Measurements from ENCODE around the gene ZNF436. TPM values are rescaled to one million over a fixed set of nuclear protein-coding genes. Genes with fewer than 3 reads are reported as not detected.
"Not testable (repeated sequence)": the region's sequence is repeated elsewhere in the genome, so short reads cannot be mapped to it uniquely, and the experiment has no call there.

The ZNF436 gene
- polyA plus RNA-seq, 3 donors: 31.8 to 33.6 (median 33.1) TPM

DNA sequence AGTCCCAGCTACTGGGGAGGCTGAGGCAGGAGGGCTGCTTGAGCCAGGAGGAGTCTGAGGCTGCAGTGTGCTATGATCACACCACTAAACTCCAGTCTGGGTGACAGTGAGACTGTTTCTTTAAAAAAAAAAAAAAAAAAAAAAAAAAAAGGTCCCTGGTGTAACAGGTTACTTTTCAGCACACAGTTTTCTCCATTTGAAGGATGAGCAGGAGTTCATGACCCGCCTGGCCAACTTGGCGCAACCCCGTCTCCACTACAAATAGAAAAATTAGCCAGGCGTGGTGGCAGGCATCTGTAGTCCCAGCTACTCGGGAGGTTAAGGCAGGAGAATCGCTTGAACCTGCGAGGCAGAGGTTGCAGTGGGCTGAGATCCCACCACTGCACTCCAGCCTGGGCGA is 37.9 kb downstream of the ZNF436 start:
- no peak for DNase-seq

DNA sequence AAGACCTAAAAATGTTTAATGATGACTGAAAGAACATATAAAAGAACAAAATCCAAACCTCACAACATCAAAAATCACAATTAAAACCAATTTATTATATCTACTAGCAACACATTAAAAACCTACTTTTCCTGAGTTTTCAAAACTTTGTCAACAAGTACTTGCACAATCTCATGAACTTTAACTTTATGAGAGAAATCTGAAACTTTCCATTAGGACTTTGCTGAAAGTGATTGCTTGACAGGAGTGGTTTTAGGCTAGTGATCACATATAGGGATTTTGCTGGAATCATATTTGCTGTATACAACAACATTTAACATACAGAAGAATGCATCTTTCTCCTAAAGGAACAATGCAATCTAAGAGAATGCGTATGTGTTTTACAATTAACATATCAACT is 38.8 kb downstream of the ZNF436 start:
- no peak for DNase-seq

DNA sequence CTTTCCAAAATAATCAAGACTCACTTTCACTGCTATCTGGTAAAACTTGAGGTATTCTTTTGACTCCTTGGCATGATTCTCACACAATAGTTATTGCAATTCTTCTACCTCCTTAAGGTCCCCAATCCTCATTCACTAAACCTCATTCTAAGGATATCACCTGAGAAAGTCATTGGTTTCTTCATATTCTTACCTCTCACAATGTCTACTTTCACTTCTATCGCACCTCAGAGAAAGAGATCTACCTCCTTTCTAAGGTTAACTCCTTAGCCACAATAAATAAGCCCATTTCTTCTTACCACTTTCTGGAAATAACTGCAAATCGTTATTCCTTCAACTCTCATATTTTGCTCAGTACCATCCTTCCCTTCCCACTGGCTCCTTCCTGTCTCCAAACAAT is 44.2 kb downstream of the ZNF436 start:
- no peak for DNase-seq

DNA sequence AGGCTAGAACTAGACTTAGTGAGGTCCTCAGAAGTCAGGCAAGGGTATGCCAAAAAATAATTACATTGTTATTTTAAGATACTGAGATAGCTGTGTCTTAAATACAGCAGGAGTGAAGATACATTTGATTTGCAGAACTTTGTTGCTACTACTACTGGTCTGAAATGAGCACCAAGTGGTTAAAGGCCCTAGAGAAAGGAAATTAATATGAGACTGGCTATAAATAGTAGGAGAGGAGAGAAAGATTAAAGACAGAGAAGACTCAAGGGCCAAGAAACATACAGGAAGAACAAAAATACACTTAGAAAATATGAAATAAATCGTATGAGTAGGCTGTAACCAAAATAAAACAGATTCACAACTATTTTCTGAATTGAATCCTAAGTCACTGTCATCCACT is 46.9 kb downstream of the ZNF436 start:
- no peak for DNase-seq

DNA sequence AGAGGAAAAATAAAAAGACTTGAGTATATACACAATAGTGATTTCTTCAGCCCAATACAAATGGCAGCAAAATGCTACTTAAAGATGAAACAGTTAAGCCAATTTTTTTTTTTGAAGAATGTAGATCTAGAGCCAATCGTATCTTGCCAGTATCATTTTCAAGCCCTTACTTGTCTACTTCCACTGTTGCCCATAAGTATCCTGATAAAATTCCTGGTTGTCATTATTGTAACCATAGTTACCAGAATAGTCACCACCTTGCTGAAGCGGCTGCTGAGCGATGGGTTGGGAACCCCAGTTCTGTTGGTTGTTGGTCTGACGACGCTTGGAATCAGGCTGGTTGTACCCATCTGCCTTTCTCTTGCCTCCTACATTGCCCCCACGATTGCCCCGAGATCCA is 59.4 kb downstream of the ZNF436 start:
- not testable (repeated sequence) for DNase-seq

Other genes with a start within 250 kb of the ZNF436 start
- 10 to 100 TPM; 31.4 to 36.7 (median 32.2) TPM for gene LUZP1, start 201.0 kb downstream of the ZNF436 start, polyA plus RNA-seq (ENCODE audit: insufficient read length in 3 of 3)
- under 1 TPM; 0.24 to 0.31 (median 0.28) TPM for gene HTR1D, start 152.3 kb downstream of the ZNF436 start, polyA plus RNA-seq (ENCODE audit: insufficient read length in 3 of 3)
- gene HNRNPR, start 25.6 kb downstream of the ZNF436 start, polyA plus RNA-seq (ENCODE audit: insufficient read length in 3 of 3): 100 to 1,000 TPM; 233 to 258 (median 243) TPM
- gene TCEA3, start 54.9 kb upstream of the ZNF436 start, polyA plus RNA-seq (ENCODE audit: insufficient read length in 3 of 3): 10 to 100 TPM; 51.8 to 57.3 (median 52.5) TPM
- gene ASAP3, start 114.3 kb upstream of the ZNF436 start, polyA plus RNA-seq (ENCODE audit: insufficient read length in 3 of 3): 10 to 100 TPM; 33.3 to 38.7 (median 34.2) TPM
- gene E2F2, start 161.4 kb upstream of the ZNF436 start, polyA plus RNA-seq (ENCODE audit: insufficient read length in 3 of 3): 1 to 10 TPM; 4.8 to 6.5 (median 4.8) TPM
- gene ID3, start 189.7 kb upstream of the ZNF436 start, polyA plus RNA-seq (ENCODE audit: insufficient read length in 3 of 3): 100 to 1,000 TPM; 319 to 396 (median 378) TPM